CD4-positive, alpha-beta T cell (primary cell): ENCODE data around the gene ZNF784. TPM values are rescaled to one million over a fixed set of nuclear protein-coding genes. Genes with fewer than 3 reads are reported as not detected.

Experiments
- ATAC-seq: fragments of 200-7000 bp; cut with Tn5 transposase; one replicate; pipeline ENCODE4 v1.10.0; 2022; ENCODE audit warnings: mild to moderate bottlenecking; ENCODE audit not compliant: poor library complexity
- CTCF ChIA-PET: fragments of 350-600 bp; sonication (Branson Sonifier 250); formaldehyde crosslinking; loops from one replicate; lab custom pipeline; 2021; ENCODE audit warnings: antibody characterized with exemption, inconsistent platforms; lab: Charles Lee
- POLR2A ChIA-PET: fragments of 350-600 bp; sonication (Branson Sonifier 250); formaldehyde crosslinking; loops from one replicate; lab custom pipeline; 2021; ENCODE audit warnings: antibody characterized with exemption, inconsistent platforms; lab: Charles Lee
- DNase-seq, 14 experiments: peaks; one replicate each; pipeline ENCODE4 v3.0.0-alpha.2; 2013 to 2020; ENCODE audit warnings: mixed read lengths in 2 of 14
- H3K27ac ChIP-seq, 2 donors: one replicate each; pipeline versions ENCODE4 v1.5.1 to v1.7.0; 2013; ENCODE audit warnings: low read length in 2 of 2, low read depth in 1 of 2, mild to moderate bottlenecking in 1 of 2
- H3K27me3 ChIP-seq, 2 experiments: 1 replicate in 1 of 2; 2 replicates in 1 of 2; pipeline versions ENCODE4 v1.6.1 to v1.7.0; 2013; ENCODE audit warnings: low read length in 2 of 2, control low read depth in 1 of 2, mild to moderate bottlenecking in 1 of 2, moderate library complexity in 1 of 2; ENCODE audit not compliant: insufficient read depth in 2 of 2, control insufficient read depth in 1 of 2
- H3K36me3 ChIP-seq: one replicate; pipeline ENCODE4 v1.6.1; 2013; ENCODE audit warnings: low read length, control low read depth; ENCODE audit not compliant: insufficient read depth
- H3K4me1 ChIP-seq: one replicate; pipeline ENCODE4 v1.6.1; 2013; ENCODE audit warnings: low read length, control low read depth; ENCODE audit not compliant: insufficient read depth
- H3K4me3 ChIP-seq: one replicate; pipeline ENCODE4 v1.5.1; 2013; ENCODE audit warnings: mild to moderate bottlenecking, low read length, moderate library complexity
- H3K9me3 ChIP-seq, 2 experiments: 1 replicate in 1 of 2; 2 replicates in 1 of 2; pipeline versions ENCODE4 v1.6.1 to v1.7.0; 2013; ENCODE audit warnings: low read length in 2 of 2, mild to moderate bottlenecking in 2 of 2, control low read depth in 1 of 2, moderate library complexity in 1 of 2; ENCODE audit not compliant: control insufficient read depth in 1 of 2, insufficient read depth in 1 of 2
- H3K27ac Mint-ChIP-seq: one replicate; pipeline ENCODE4 v1.8.0; 2020; ENCODE audit warnings: mixed read lengths
- H3K27me3 Mint-ChIP-seq: one replicate; pipeline ENCODE4 v1.8.0; 2021; ENCODE audit warnings: mixed read lengths
- H3K36me3 Mint-ChIP-seq: one replicate; pipeline ENCODE4 v1.8.0; 2021; ENCODE audit warnings: low read depth, mixed read lengths
- H3K4me1 Mint-ChIP-seq: one replicate; pipeline ENCODE4 v1.8.0; 2021; ENCODE audit warnings: low read depth, mixed read lengths
- H3K4me3 Mint-ChIP-seq: one replicate; pipeline ENCODE4 v1.8.0; 2020; ENCODE audit warnings: mild to moderate bottlenecking, mixed read lengths
- H3K9me3 Mint-ChIP-seq: one replicate; pipeline ENCODE4 v1.8.0; 2020; ENCODE audit warnings: mixed read lengths
- CTCF ChIP-seq: fragments of 200-600 bp; IDR thresholded peaks from one replicate; pipeline ENCODE4 v1.8.0; 2022; ENCODE audit warnings: antibody characterized with exemption, mild to moderate bottlenecking
- intact Hi-C, 2 experiments: fragments of 100-400 bp; cut with DNase I in 1 of 2; cut with micrococcal nuclease in 1 of 2; formaldehyde crosslinking; loops; one replicate each; pipeline versions ENCODE4 v1.15.1 to v1.9.0; 2023 to 2025; cut with DNase I, micrococcal nuclease
- total RNA-seq, 174 experiments: library from RNA in 2 of 174; stranded (reverse) in 2 of 174; gene quantifications; one replicate each; pipeline ENCODE4 v1.2.3 and lab custom pipeline; 2021 to 2026

The ZNF784 gene
- total RNA-seq, 2 experiments from 2014 or later: 11.2 to 11.8 TPM

GRCh38 chr19:55638864-55639359 is 14.5 kb upstream of the ZNF784 start:
- peak in 13 of 14 experiments; percentile 31 to 84 (median 57) for DNase-seq
- no peaks in the 10 kb centered on the region for H3K27me3 ChIP-seq
- H3K36me3 Mint-ChIP-seq: peaks cover 45% of the 10 kb centered on the region
- no peak overlapping the region for H3K27ac ChIP-seq
- H3K27me3 Mint-ChIP-seq: no peaks in the 10 kb centered on the region
- H3K4me3 ChIP-seq: no peak overlapping the region
- peaks cover 3% of the 10 kb centered on the region for H3K9me3 Mint-ChIP-seq
- H3K4me3 Mint-ChIP-seq: peak overlapping the region; percentile 86
- ChIA-PET POLR2A (interaction anchor here (0.5 to 2.0 kb wide), 8 partner anchors 10 to 1524 kb away, joined by 3 to 13 read pairs (median 6); partner anchors contain the start of genes FIZ1, U2AF2, ZNF524 and ZNF628), CTCF (interaction anchor here (1.0 to 5.0 kb wide), 5 partner anchors 13 to 135 kb away, joined by 3 to 29 read pairs (median 10); partner anchors contain the start of genes FIZ1, U2AF2, ZNF524 and ZNF784)
- peaks cover 72% of the 10 kb centered on the region for H3K4me1 Mint-ChIP-seq
- peaks cover 3% of the 10 kb centered on the region for H3K36me3 ChIP-seq
- peak overlapping the region; percentile 84 for H3K27ac Mint-ChIP-seq
- intact Hi-C loops: loop anchor here (10.0 kb wide), 2 partner anchors 234 to 384 kb away; partner anchors contain the start of genes PPP6R1 (in 2 of the 2) and UBE2S (in 1 of the 2)
- peaks cover 84% of the 10 kb centered on the region for H3K4me1 ChIP-seq
- TF ChIP-seq CTCF: peak; percentile 43
- H3K9me3 ChIP-seq: peaks cover 0 to 5% of the 10 kb centered on the region in 2 experiments
- ATAC-seq: peak; percentile 30

GRCh38 chr19:55637534-55637933 is 13.2 kb upstream of the ZNF784 start:
- Mint-ChIP-seq H3K27ac (peak overlapping the region; percentile 99), H3K4me3 (peak overlapping the region; percentile 79), H3K4me1 (peaks cover 68% of the 10 kb centered on the region), H3K27me3 (no peaks in the 10 kb centered on the region), H3K9me3 (peaks cover 3% of the 10 kb centered on the region), H3K36me3 (peaks cover 42% of the 10 kb centered on the region)
- H3K27me3 ChIP-seq: no peaks in the 10 kb centered on the region
- no peak for TF ChIP-seq CTCF
- no peak overlapping the region for H3K4me3 ChIP-seq
- intact Hi-C loops: loop anchor here (10.0 kb wide), 2 partner anchors 233 to 383 kb away; partner anchors contain the start of genes PPP6R1 (in 2 of the 2) and UBE2S (in 1 of the 2)
- ChIA-PET POLR2A (interaction anchor here (0.8 to 3.1 kb wide), 5 partner anchors 9 to 38 kb away, joined by 3 to 17 read pairs (median 9); partner anchors contain the start of genes FIZ1, U2AF2 and ZNF784), CTCF (interaction anchor here (1.7 to 5.0 kb wide), 2 partner anchors 17 to 134 kb away, joined by 5 to 29 read pairs; partner anchors contain the start of gene U2AF2)
- H3K27ac ChIP-seq: no peak overlapping the region
- H3K36me3 ChIP-seq: peaks cover 3% of the 10 kb centered on the region
- peaks cover 76% of the 10 kb centered on the region for H3K4me1 ChIP-seq
- peak in 1 of 14 experiments; percentile 28 for DNase-seq
- peaks cover 0 to 5% of the 10 kb centered on the region in 2 experiments for H3K9me3 ChIP-seq
- no peak for ATAC-seq

DNA sequence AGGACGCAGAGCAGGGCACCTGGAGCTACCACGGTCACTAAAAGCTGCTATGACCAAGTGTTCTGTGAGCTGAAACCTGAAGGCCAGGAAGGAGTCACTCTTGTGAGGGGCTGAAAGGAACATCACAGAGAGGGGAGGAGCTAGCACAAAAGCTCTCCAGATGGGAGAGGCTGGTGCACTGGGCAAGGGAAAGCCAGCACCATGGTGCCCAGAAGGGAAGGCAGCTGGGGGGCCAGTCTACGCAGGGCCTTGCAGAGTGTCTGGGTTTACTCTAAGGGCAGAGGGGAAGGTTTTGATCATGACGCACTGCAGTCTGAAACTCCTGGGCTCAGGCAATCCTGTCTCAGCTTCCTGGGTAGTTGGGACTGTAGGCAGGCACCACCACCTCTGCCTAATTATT is 12.4 kb upstream of the ZNF784 start:
- Histone ChIP-seq H3K4me1 (peaks cover 76% of the 10 kb centered on the region), H3K27ac (no peak overlapping the region), H3K27me3 (no peaks in the 10 kb centered on the region), H3K4me3 (no peak overlapping the region), H3K36me3 (peaks cover 3% of the 10 kb centered on the region), H3K9me3 (peaks cover 0 to 5% of the 10 kb centered on the region in 2 experiments)
- intact Hi-C loops: loop anchor here (1.0 to 10.0 kb wide), 3 partner anchors 53 to 382 kb away; partner anchors contain the start of genes PPP6R1 (in 2 of the 2) and UBE2S (in 1 of the 2)
- DNase-seq (peak in 1 of 14 experiments; percentile 26), ATAC-seq (no peak)
- Mint-ChIP-seq H3K9me3 (peaks cover 3% of the 10 kb centered on the region), H3K4me1 (peaks cover 70% of the 10 kb centered on the region), H3K36me3 (peaks cover 41% of the 10 kb centered on the region), H3K4me3 (peak overlapping the region; percentile 96), H3K27ac (peak overlapping the region; percentile 99), H3K27me3 (no peaks in the 10 kb centered on the region)
- POLR2A ChIA-PET: interaction anchor here (1.7 to 3.1 kb wide), 4 partner anchors 10 to 37 kb away, joined by 7 to 17 read pairs (median 10); partner anchors contain the start of genes FIZ1, U2AF2 and ZNF784
- TF ChIP-seq CTCF: no peak
- CTCF ChIA-PET: interaction anchor here (1.1 to 5.0 kb wide), 4 partner anchors 17 to 133 kb away, joined by 3 to 29 read pairs (median 4); partner anchors contain the start of genes FIZ1 and U2AF2
